HG03103 (cell line): ENCODE results near the gene FOLR2.

Experiments used
- ATAC-seq: cut with Tn5 transposase; IDR thresholded peaks from one replicate; pipeline ENCODE4 v1.9.1; 2021; ENCODE audit warnings: low read depth; ENCODE audit not compliant: unreplicated experiment

FOLR2 gene

GRCh38 chr11:72229336-72229924 lies 12.8 kb downstream of the FOLR2 start:
- no peak for ATAC-seq

- ATAC-seq: no peak
Measured at GRCh38 chr11:72229925-72230763, 13.6 kb downstream of the FOLR2 start.

GRCh38 chr11:72230764-72231365 lies 14.3 kb downstream of the FOLR2 start:
- no peak for ATAC-seq

GRCh38 chr11:72231396-72232259 lies 15.0 kb downstream of the FOLR2 start:
- ATAC-seq: no peak

GRCh38 chr11:72232260-72233055 lies 15.9 kb downstream of the FOLR2 start:
- ATAC-seq: no peak

- no peak for ATAC-seq
Measured at GRCh38 chr11:72233056-72233772, 16.6 kb downstream of the FOLR2 start.

- ATAC-seq: no peak
Measured at GRCh38 chr11:72233773-72234513, 17.3 kb downstream of the FOLR2 start.

GRCh38 chr11:72234514-72234830 lies 17.9 kb downstream of the FOLR2 start:
- no peak for ATAC-seq

- no peak for ATAC-seq
Measured at GRCh38 chr11:72234920-72235319, 18.3 kb downstream of the FOLR2 start.

- no peak for ATAC-seq
Measured at GRCh38 chr11:72235351-72236057, 18.9 kb downstream of the FOLR2 start.

GRCh38 chr11:72236083-72236697 lies 19.6 kb downstream of the FOLR2 start:
- no peak for ATAC-seq

- no peak for ATAC-seq
Measured at GRCh38 chr11:72236774-72237111, 20.1 kb downstream of the FOLR2 start.

- ATAC-seq: no peak
Measured at GRCh38 chr11:72237112-72237931, 20.7 kb downstream of the FOLR2 start.

- no peak for ATAC-seq
Measured at GRCh38 chr11:72238040-72238450, 21.5 kb downstream of the FOLR2 start.

GRCh38 chr11:72238492-72239312 lies 22.1 kb downstream of the FOLR2 start:
- ATAC-seq: no peak

GRCh38 chr11:72239313-72239848 lies 22.8 kb downstream of the FOLR2 start:
- no peak for ATAC-seq
